NCI-H1092 treated with DMSO at 0.1 percent for 48 hours (cell line): ENCODE measurements around the gene GOSR2.
A peak's percentile ranks its signal among the peaks of the same experiment; 100 is the strongest.
"Not testable (repeated sequence)": the region's sequence is repeated elsewhere in the genome, so short reads cannot be mapped to it uniquely, and the experiment has no call there.

Experiments
- DNase-seq: peaks from one replicate; lab custom pipeline; 2025; lab: John Stamatoyannopoulos, UW

GOSR2 gene

GRCh38 chr17:46964315-46965265 lies 41.6 kb downstream of the GOSR2 start:
- DNase-seq: no peak

GRCh38 chr17:46968224-46968834 lies 45.4 kb downstream of the GOSR2 start:
- DNase-seq: no peak

GRCh38 chr17:46968896-46969295 lies 45.9 kb downstream of the GOSR2 start:
- DNase-seq: no peak

- DNase-seq: no peak
Measured at GRCh38 chr17:46971647-46972300, 48.8 kb downstream of the GOSR2 start.

GRCh38 chr17:46972346-46972745 lies 49.4 kb downstream of the GOSR2 start:
- DNase-seq: peak; percentile 28

- DNase-seq: peak; percentile 49
Measured at GRCh38 chr17:46974086-46974485, 51.1 kb downstream of the GOSR2 start.

- no peak for DNase-seq
Measured at GRCh38 chr17:46975287-46975686, 52.3 kb downstream of the GOSR2 start.

- DNase-seq: no peak
Measured at GRCh38 chr17:46976626-46977270, 53.8 kb downstream of the GOSR2 start.

GRCh38 chr17:46977348-46977747 lies 54.4 kb downstream of the GOSR2 start:
- no peak for DNase-seq

GRCh38 chr17:46977750-46978488 lies 55.0 kb downstream of the GOSR2 start:
- no peak for DNase-seq

- DNase-seq: no peak
Measured at GRCh38 chr17:46978489-46979146, 55.7 kb downstream of the GOSR2 start.

GRCh38 chr17:46979147-46979863 lies 56.3 kb downstream of the GOSR2 start, which contains the start of gene RPRML:
Gene RPRML, minus strand, starts transcription at chr17:46979253. Its CDS starts 246 bp downstream, at chr17:46979007.
- DNase-seq: peak; percentile 55

- DNase-seq: no peak
Measured at GRCh38 chr17:46982577-46982976, 59.6 kb downstream of the GOSR2 start.

GRCh38 chr17:46983782-46984181 lies 60.8 kb downstream of the GOSR2 start:
- no peak for DNase-seq

GRCh38 chr17:46984341-46984740 lies 61.4 kb downstream of the GOSR2 start:
- DNase-seq: peak; percentile 51

GRCh38 chr17:46984892-46985291 lies 61.9 kb downstream of the GOSR2 start:
- DNase-seq: peak; percentile 84

- DNase-seq: peak; percentile 5
Measured at GRCh38 chr17:46986366-46986765, 63.4 kb downstream of the GOSR2 start.

- DNase-seq: not testable (repeated sequence)
Measured at GRCh38 chr17:46987927-46988326, 65.0 kb downstream of the GOSR2 start.

- DNase-seq: no peak
Measured at GRCh38 chr17:46989637-46990431, 66.9 kb downstream of the GOSR2 start.
